Fibroblast of pulmonary artery (primary cell): ENCODE measurements around the gene CDH3.

ENCODE experiments used
- DNase-seq: peaks from one replicate; pipeline ENCODE4 v3.0.0-alpha.2; 2010; ENCODE audit warnings: low read depth
- H3K4me3 ChIP-seq: replicated peaks from 2 replicates; pipeline ENCODE4 v1.5.1; 2011; ENCODE audit warnings: low read depth, mild to moderate bottlenecking, control low read depth, low read length, moderate library complexity
- TF ChIP-seq, protein P1 (sequence below): IDR thresholded peaks from 2 replicates; pipeline ENCODE4 v1.5.1; 2011; ENCODE audit warnings: mild to moderate bottlenecking, control low read depth, low read length, inconsistent platforms; ENCODE audit errors: missing control alignments

Gene CDH3

DNA sequence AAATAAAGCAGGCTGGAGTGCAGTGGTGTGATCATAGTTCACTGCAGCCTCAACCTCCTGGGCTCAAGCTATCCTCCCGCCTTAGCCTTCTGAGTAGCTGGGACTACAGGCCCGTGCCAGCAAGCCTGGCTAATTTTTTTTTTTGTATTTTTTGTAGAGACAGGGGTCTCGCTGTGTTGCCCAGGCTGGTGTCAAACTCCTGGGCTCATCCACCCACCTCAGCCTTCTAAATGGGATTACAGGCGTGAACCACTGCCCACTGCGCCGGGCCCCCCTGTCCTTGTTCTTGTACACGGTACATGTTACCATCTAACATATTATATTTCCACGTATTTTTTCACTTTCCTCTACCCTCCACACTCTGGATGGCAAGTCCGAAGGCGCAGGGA lies 3.1 kb upstream of the CDH3 start:
- no peak overlapping the region for H3K4me3 ChIP-seq
- TF ChIP-seq, protein P1, sequence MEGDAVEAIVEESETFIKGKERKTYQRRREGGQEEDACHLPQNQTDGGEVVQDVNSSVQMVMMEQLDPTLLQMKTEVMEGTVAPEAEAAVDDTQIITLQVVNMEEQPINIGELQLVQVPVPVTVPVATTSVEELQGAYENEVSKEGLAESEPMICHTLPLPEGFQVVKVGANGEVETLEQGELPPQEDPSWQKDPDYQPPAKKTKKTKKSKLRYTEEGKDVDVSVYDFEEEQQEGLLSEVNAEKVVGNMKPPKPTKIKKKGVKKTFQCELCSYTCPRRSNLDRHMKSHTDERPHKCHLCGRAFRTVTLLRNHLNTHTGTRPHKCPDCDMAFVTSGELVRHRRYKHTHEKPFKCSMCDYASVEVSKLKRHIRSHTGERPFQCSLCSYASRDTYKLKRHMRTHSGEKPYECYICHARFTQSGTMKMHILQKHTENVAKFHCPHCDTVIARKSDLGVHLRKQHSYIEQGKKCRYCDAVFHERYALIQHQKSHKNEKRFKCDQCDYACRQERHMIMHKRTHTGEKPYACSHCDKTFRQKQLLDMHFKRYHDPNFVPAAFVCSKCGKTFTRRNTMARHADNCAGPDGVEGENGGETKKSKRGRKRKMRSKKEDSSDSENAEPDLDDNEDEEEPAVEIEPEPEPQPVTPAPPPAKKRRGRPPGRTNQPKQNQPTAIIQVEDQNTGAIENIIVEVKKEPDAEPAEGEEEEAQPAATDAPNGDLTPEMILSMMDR = no peak
- DNase-seq = no peak

- no peak overlapping the region for H3K4me3 ChIP-seq
- TF ChIP-seq, protein P1 = no peak
Observed at GRCh38 chr16:68642436-68643101, 2.5 kb upstream of the CDH3 start.

DNA sequence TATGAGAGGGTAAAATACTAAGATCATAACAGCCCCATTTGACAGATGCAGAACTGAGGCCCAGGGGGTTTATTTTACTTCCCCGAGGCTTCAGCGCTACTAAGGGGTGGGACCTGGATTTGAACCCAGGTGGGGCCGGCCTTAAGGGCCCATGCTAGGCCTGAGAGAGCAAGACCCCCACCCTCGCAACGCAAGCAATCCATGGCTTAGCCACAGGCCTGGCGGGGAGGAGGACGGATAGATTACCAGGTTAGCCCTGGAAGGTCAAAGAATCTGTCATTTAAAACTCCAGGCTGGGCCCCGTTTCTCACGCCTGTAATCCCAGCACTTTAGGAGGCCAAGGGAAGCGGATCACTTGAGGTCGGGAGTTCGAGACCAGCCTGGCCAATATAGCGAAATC lies 1.9 kb upstream of the CDH3 start:
- TF ChIP-seq, protein P1 = no peak
- no peak for DNase-seq
- H3K4me3 ChIP-seq = no peak overlapping the region

More at GRCh38 chr16:68642436-68643101, 2.5 kb upstream of the CDH3 start:
- no peak for DNase-seq

DNA sequence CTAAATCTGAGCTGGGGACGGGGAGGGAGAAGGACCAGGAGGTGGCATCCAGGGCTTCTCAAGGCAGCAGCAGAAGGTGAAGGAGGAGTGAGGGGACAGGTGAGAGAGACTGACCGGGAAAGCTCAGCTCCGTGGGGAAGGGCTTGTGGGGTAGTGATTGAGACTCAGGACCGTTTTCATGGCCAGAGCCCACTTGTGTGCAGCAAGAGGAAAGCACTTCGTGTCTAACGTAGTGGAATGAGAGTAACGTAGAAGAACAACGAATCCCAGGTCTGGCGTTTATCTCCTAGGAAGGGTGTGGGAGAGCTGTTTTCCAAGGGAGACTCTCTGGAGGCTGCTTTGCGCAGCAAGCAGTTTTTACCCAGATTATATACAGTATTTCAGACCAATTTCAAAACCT lies 1.3 kb upstream of the CDH3 start:
- no peak for DNase-seq
- no peak overlapping the region for H3K4me3 ChIP-seq
- TF ChIP-seq, protein P1 = no peak

DNA sequence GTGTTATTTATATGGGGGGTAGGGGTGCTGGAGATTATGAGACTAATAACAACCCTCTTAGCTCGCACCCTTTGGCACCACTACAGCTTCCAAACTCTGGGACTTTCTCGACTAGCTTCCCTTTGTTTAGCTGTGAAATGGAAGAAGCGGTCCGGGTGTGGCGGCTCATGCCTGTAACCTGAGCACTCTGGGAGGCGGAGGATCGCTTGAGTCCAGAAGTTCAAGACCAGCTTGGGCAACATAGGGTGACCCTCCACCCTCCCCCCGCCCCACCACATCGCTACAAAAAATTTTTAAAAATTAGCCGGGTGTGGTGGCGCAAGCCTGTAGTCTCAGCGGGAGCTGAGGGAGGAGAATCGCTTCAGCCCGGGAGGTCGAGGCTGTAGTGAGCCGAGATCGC lies 814 bp upstream of the CDH3 start:
- no peak overlapping the region for H3K4me3 ChIP-seq
- DNase-seq = no peak
- TF ChIP-seq, protein P1 = no peak

DNA sequence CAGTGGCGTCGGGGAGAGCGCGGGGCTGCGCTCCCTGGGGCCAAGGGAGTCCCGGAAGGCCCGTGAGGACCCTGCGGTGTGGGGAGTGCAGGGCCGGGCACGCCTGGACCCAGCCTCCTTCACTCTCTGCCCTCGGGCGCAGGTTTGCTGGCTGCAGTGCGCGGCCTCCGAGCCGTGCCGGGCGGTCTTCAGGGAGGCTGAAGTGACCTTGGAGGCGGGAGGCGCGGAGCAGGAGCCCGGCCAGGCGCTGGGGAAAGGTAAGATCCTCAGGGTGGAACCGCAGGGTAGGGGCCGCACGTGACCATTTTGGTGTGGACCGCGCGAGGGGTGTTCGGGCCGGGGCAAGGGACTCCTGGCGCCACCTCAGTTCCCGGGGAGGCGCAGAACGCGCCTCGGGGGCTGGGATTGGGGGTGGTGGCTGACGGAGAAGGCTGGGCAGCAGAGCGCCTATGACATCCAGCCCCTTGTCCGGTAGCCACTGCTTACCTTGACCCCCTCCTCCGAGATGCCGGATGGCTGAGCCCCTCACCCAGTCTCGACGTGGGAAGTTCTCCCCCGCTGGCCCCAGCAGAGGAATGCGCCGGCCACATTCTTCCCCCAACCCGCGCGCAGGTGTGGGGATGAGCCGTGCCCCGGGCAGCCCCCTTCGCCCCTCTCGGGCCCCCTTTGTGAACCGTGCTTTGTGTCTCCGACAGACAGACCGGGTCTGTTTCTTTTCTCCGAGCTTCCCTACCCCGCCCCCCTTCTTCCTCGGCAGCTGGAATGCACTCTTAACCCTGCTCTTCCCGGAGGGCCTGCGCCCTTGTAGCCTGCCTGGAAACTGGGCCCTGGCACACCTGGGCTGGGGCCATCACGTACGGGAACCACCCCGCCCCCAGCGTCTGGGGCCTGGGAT lies 631 bp downstream of the CDH3 start:
- TF ChIP-seq, protein P1 = no peak
- no peak overlapping the region for H3K4me3 ChIP-seq
- no peak for DNase-seq
